Caki2 (cell line): Measurements from ENCODE around the gene MLYCD. TPM values are rescaled to one million over a fixed set of nuclear protein-coding genes. Genes with fewer than 3 reads are reported as not detected.
A peak's percentile ranks its signal among the peaks of the same experiment; 100 is the strongest.
"Not testable (repeated sequence)": the region's sequence is repeated elsewhere in the genome, so short reads cannot be mapped to it uniquely, and the experiment has no call there.

Source experiments
- DNase-seq: peaks from one replicate; pipeline ENCODE4 v3.0.0-alpha.2; 2015; ENCODE audit warnings: low read depth
- in situ Hi-C: cut with HindIII; loops from 2 replicates; pipeline ENCODE4 v1.10.0; 2016; ENCODE audit warnings: low sequenced_read_pairs, low pct_unique_long_range_greater_than_20kb, mixed read lengths
- total RNA-seq: library from RNA; depleted of rRNA; stranded (reverse); fragments of >200 nt; shearing (Covaris generic); gene quantifications from 2 replicates; pipeline ENCODE4 v1.2.3, GENCODE V29; 2014; ENCODE audit warnings: low replicate concordance

Gene MLYCD
- total RNA-seq, 1 experiment from 2014 or later = 2.6 TPM

DNA sequence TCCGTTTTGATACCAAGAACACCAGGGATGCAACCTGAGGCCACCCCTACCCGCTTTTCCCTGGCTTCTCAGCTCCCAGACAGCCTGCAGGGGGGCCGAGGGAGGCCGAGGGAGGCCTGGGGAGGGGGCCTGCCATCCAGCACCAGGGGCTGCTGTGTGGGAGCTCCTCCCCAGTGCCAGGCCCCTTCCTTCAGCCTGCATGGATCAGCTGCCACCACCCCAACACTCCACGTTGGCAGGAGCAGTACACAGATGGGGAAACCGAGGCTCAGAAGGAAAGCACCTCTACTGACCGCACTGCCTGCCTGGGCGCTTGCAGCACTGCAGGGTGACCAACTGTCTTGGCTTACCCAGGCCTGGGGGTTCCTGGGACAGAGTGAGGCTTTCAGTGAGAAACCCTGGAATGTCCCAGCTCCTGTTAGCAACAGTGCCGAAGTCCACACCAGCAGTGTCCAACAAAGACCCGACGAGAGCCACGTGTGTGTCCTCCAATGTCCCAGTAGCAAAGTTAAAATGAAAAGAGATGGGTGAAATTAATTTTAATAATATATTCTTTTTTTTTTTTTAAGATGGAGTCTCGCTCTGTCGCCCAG lies 48.8 kb downstream of the MLYCD start:
- no peak for DNase-seq
- in situ Hi-C loops = no loop called here

DNA sequence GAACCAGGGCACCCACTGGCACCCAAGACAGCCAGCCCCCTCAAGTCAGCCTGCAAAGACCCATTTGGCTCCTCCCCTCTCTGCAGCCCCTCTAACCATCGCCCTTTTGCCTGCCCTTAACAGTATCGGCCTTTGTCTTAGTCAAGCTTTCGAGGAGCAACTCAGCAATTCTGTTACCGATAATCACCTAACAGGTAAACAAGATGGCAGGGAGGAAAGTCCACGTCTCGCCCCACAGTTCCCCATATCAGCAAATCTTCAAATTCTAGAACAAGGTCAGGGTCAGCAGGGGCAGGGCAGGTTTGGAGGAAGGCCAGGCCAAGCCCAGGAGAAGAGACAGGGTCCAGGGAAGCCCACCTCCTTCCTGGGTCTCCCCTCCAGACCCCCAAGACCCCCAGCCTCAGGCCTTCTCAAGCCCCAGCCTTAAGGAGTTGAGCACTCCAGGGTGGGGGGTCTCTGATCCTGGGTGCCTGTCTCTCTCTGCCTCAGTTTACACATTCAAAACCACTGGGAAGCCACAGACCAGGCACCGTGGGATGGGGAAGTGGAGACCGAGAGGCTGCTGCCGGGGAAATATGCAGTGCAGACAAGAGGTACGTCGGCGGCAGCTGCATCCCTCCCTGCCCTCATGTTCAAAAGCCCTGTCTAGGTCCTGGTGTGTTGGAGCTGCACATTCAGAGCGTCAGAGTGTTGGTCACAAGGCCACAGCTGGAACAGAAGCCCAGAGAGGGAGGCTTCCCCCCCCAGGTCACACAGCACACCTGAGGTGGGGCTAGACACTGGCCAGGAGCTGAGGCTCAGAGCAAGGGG lies 50.2 kb downstream of the MLYCD start:
- DNase-seq = no peak
- in situ Hi-C loops = no loop called here

DNA sequence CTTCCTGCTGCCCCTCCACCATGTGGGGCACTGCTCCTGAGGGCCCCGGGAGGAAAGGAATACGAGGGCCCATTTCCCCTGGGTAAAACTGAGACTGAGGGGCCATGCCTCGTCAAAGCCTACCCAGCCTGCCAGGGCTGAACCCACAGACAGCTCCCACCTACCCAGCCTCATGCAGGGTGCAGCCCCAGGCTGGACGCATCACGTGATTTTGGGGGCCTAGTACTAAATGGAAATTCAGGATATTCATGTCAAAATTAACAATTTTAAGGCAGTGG lies 50.7 kb downstream of the MLYCD start:
- in situ Hi-C loops = no loop called here

DNA sequence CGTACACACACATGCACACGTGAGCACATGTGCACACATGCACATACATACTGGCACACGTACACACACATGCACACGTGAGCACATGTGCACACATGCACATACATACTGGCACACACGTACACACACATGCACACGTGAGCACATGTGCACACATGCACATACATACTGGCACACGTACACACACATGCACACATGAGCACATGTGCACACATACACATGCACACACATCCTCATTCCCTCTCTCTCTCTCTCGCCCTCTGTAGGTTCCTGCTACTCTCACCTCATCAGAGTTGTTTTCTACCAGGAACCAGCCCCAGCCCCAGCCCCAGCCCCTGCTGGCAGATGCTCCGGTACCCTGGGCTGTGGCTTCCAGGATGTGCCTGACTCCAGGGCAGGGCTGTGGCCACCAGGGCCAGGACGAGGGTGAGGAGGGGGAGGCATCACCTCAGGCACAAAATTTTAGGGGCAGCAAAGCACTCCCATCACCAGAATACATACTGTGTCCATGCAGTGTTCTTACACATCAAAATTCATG lies 52.0 kb downstream of the MLYCD start:
- in situ Hi-C loops, DNase-seq: not testable (repeated sequence)

More for the DNA sequence above, 50.7 kb downstream of the MLYCD start:
- DNase-seq = no peak

- no peak for DNase-seq
- in situ Hi-C loops = no loop called here
Measured at GRCh38 chr16:83951544-83951943, 52.6 kb downstream of the MLYCD start.

- DNase-seq = no peak
- in situ Hi-C loops = no loop called here
Measured at GRCh38 chr16:83952587-83952939, 53.6 kb downstream of the MLYCD start.

DNA sequence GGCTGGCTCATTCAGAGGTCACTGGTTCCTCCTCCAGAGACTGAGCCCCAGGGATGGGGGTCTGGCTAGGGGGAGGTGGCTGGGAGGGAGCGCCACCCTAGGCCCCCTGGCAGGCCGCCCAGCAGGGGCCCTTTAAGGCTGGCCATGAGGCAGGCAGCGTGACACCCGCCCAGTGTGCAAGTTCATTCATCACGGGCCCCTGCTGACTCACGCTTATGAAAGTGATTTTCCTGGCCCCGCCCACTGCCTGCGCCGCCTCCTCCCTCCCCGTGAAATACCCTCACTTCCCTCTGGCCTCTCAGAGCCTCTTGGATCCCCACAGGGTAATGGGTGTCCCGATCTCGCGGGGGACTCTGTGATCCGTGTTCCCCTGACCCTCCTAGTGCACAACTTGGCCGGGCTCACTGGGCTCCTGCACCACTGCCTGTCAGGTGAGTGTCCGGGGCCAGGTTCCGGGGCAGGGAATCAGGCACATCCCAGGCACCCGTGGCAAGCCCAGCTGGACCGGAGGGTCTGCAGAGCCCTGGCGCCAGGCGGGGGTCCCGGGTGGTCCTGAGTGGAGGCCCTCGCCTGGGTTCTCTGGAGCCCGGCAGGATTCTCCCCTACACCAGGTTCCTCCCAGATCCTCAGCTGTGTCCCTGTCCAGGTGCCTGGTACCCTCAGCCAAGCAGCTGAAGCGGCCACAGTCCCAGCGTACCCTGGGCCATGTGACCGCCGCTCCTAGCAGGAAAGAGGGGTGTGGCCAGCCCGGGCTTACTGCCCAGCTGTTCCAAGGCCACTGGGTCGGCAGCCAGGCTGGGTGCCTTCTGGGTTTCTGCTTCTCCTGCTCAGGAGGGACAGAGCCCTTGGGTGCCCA lies 54.3 kb downstream of the MLYCD start, which contains the start of gene OSGIN1:
Gene OSGIN1, plus strand, starts transcription at position 301 of the 856 bp plus-strand sequence. CDS start 4,432 bp downstream, outside the sequence.
- DNase-seq = peak; percentile 96
- in situ Hi-C loops = no loop called here

GRCh38 chr16:83953796-83954576 lies 55.1 kb downstream of the MLYCD start:
- peak; percentile 54 for DNase-seq
- in situ Hi-C loops = no loop called here

- in situ Hi-C loops = no loop called here
- no peak for DNase-seq
Measured at GRCh38 chr16:83954577-83955016, 55.7 kb downstream of the MLYCD start.

DNA sequence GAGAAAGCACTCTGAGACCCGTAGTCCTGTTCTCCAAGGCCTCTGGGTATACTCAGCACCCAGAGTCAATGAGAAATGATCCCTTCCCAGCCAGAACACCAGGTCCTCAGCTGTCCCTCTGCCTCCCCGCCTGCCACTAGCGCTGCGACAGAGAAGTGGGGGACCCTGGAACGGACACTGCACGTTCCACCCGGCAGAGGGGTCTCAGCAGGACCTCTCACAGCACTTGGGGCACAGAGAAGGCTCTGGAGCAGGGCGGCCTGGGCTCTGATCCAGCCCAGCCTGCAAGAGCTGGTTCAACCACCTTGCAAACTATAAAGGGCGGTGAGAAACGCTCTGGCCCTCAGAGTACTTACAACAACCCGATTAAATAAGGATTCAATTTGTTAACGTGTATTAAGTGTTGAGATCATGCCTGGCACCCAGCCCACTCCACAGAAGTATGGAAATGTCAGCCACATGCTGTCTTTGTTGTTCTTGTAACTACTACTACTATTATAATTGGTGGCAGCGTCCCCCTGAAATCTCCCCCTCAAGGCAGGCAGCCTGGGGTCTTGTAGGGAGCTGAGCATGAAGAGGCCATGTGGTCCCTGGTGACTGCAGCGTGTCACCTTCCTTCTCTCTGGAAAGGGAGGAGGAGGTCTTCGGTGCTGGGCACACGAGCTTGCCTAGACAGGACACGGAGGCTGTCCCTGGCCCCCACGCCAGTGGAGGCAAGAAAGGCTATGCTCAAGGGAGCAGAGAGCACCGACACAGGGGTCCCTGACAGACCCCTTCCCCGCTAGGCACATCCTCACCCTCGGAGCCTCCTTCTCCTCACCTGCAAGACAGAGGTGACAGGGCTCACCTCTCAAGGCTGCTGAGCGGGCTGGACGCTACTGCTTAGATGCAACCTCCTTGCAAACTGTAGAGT lies 56.6 kb downstream of the MLYCD start:
- in situ Hi-C loops = no loop called here
- no peak for DNase-seq

DNA sequence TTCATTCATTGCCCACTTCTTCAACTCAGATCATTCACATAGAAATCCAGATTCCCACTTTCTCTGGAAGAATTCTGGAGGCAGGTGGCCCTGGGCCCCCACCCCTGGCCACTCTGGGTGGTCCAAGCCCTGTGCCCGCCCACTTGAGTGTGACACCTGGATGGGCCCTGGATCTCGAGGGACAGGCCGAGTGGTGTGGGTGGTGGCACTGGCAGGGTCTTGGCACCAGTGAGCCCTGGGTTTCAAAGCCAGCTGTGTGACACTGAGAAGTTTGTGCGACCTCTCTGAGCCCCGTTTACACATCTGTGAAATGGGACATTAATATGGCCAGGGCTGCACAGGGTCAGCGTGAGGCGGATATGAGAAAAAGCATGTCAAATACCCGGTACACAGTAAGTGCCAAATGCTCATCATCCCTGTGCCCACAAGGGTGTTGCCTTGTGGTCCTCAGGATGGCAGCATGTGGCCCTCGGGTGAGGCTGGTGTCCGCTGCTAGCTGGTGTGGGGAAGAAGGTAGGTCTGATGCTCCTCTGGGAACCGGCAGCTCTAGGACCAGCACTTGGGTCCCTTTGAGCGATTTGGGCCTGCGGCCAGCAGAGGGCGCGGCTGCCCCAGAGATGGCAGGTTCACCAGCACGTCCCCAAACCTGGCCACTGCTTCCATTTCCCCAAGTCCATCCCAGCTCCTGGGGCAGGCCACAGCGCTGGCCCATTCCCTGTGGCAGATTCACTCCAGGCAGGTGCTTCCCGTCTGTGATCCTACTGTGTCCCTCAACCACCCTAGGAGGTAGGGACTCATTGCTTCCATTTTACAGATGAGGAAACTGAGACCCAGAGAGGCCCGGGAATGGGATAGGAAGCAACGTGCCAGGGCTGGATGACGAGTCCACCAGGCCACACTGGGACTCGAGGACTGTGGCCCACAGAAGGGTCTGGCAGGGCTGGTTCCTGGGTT lies 57.7 kb downstream of the MLYCD start:
- in situ Hi-C loops = no loop called here
- DNase-seq = peak; percentile 49

DNA sequence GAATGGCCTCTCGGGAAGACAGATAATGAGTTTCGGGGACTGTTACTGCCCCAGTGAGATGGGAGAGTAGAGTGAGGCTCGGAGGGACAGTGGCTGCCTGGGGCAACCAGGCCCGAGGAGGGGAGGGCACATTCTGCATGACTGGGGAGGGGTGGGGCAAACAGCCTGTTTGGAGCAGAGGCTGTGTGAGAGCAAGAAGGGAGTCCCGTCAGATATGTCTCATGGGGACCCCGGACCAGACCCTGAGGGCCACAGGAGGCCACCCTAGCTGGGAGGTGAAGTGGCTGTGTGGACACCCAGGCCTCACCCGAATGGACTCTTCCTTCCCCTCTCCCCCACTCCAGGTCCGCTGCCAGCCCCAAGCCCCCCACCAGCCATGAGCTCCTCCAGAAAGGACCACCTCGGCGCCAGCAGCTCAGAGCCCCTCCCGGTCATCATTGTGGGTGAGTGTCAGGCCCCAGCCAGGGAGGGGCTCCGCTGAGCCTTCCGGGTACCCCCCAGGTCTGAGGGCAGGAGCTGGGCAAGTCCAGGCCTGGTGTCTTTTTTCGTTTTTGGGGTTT lies 58.5 kb downstream of the MLYCD start:
- no peak for DNase-seq
- in situ Hi-C loops = no loop called here

- in situ Hi-C loops = no loop called here
Measured at GRCh38 chr16:83958137-83958845, 59.4 kb downstream of the MLYCD start.

GRCh38 chr16:83958846-83959565 lies 60.1 kb downstream of the MLYCD start:
- no peak for DNase-seq
- in situ Hi-C loops = no loop called here

More at GRCh38 chr16:83958137-83958845, 59.4 kb downstream of the MLYCD start:
- DNase-seq = no peak
